Astrocyte (in vitro differentiated cells and primary cell): ENCODE results near the gene RAB6C.

Source experiments
- EZH2 ChIP-seq: IDR thresholded peaks from 2 replicates; pipeline ENCODE4 v1.6.1; 2012; ENCODE audit warnings: mild to moderate bottlenecking, low read length, inconsistent platforms; ENCODE audit not compliant: insufficient read depth
- TF ChIP-seq, protein P1 (sequence below): IDR thresholded peaks from 2 replicates; pipeline ENCODE4 v1.5.1; 2011; ENCODE audit warnings: low read depth, mild to moderate bottlenecking, inconsistent platforms, low read length, moderate library complexity; ENCODE audit not compliant: insufficient read depth

DNA sequence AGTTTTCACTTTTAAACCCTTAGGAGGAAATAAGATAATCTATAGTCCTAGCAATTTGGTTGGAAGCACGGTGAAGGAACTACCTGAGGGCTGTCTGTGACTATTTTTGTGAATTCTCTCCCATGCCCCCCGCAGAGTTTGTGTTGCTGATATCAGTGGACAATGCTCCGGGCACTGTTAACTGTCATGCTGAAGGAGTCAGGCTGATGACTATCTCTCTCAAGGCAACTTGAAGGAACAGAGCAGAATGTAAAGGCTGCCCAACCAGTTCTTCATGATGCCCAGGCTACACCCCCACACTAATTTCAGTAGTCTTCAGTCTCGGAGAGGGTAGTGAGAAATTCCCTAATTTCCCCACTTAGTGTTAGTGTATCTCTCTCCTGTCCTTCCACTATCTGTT lies 21.6 kb upstream of the RAB6C start:
- TF ChIP-seq, protein P1, sequence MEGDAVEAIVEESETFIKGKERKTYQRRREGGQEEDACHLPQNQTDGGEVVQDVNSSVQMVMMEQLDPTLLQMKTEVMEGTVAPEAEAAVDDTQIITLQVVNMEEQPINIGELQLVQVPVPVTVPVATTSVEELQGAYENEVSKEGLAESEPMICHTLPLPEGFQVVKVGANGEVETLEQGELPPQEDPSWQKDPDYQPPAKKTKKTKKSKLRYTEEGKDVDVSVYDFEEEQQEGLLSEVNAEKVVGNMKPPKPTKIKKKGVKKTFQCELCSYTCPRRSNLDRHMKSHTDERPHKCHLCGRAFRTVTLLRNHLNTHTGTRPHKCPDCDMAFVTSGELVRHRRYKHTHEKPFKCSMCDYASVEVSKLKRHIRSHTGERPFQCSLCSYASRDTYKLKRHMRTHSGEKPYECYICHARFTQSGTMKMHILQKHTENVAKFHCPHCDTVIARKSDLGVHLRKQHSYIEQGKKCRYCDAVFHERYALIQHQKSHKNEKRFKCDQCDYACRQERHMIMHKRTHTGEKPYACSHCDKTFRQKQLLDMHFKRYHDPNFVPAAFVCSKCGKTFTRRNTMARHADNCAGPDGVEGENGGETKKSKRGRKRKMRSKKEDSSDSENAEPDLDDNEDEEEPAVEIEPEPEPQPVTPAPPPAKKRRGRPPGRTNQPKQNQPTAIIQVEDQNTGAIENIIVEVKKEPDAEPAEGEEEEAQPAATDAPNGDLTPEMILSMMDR, result no peak
- no peak for TF ChIP-seq EZH2
